ENCODE results near the gene MEAK7. TPM values are rescaled to one million over a fixed set of nuclear protein-coding genes. Genes with fewer than 3 reads are reported as not detected.
A peak's percentile ranks its signal among the peaks of the same experiment; 100 is the strongest.

MEAK7 gene
- total RNA-seq, 1 experiment from 2014 or later, result 21.5 TPM

- Histone ChIP-seq H3K23ac (ENCODE audit: insufficient read length, low read depth, low read length) (no peak overlapping the region), H3K4me2 (ENCODE audit: insufficient read depth, insufficient read length, low read length) (no peak overlapping the region), H3K4ac (ENCODE audit: low read depth, low read length) (no peak overlapping the region), H3K9me3 (ENCODE audit: control insufficient read depth, low read depth, low read length) (no peaks in the 10 kb centered on the region), H2AFZ (ENCODE audit: low read length) (no peak overlapping the region), H2BK120ac (ENCODE audit: low read depth, low read length, poor library complexity, severe bottlenecking) (no peak overlapping the region), H3K14ac (ENCODE audit: insufficient read depth, low read length) (no peak overlapping the region), H3K79me1 (ENCODE audit: insufficient read depth, low read depth, low read length, poor library complexity, severe bottlenecking) (no peaks in the 10 kb centered on the region), H3K23me2 (ENCODE audit: insufficient read length, low read depth, low read length, poor library complexity, severe bottlenecking) (peaks cover 4% of the 10 kb centered on the region), H3T11ph (ENCODE audit: low read length) (no peak overlapping the region), H3K79me2 (ENCODE audit: insufficient read depth, low read length) (no peaks in the 10 kb centered on the region), H3K27me3 (ENCODE audit: insufficient read depth, low read length) (no peaks in the 10 kb centered on the region), H3K27ac (ENCODE audit: insufficient read length, low read depth, low read length) (no peak overlapping the region), H3K18ac (ENCODE audit: insufficient read length, low read depth, low read length) (no peak overlapping the region), H2BK5ac (ENCODE audit: insufficient read length, low read length) (no peak overlapping the region), H3K9ac (ENCODE audit: extremely low read depth, insufficient read length, low read length) (no peak overlapping the region), H2AK5ac (ENCODE audit: insufficient read length, low read length) (no peak overlapping the region), H3K4me1 (ENCODE audit: insufficient read depth, low read length) (no peaks in the 10 kb centered on the region), H2BK15ac (ENCODE audit: low read depth, low read length) (no peak overlapping the region), H3K56ac (ENCODE audit: insufficient read length, low read depth, low read length) (no peak overlapping the region), H4K20me1 (ENCODE audit: control insufficient read depth, insufficient read depth, insufficient read length) (no peaks in the 10 kb centered on the region), H4K5ac (ENCODE audit: insufficient read length, low read depth, low read length) (no peak overlapping the region), H2BK20ac (ENCODE audit: low read depth, low read length, poor library complexity, severe bottlenecking) (no peak overlapping the region), H4K91ac (ENCODE audit: insufficient read length, low read depth, low read length) (no peak overlapping the region), H2BK12ac (ENCODE audit: insufficient read length, low read depth, low read length) (no peak overlapping the region), H4K8ac (replicated peaks; ENCODE audit: insufficient read length, low read depth, low read length) (no peak overlapping the region)
- WGBS (ENCODE audit: extremely low coverage, insufficient read length, low lambda C conversion rate), result no CpG with 5 or more reads among the region's 6 CpGs
- DNase-seq, result no peak
- Mint-ChIP-seq H3K4me1 (peaks cover 16 to 20% of the 10 kb centered on the region in 2 experiments), H3K27ac (no peak overlapping the region; a peak in 1 of 7 replicates), H3K27me3 (ENCODE audit: low read depth) (peaks cover 2% of the 10 kb centered on the region), H3K36me3 (ENCODE audit: insufficient read depth in 1 of 3, low read depth in 3 of 3) (peaks cover 3 to 19% (median 7%) of the 10 kb centered on the region in 3 experiments; a peak in 5 of 7 replicates), H3K4me3 (peak overlapping the region; percentile 19 to 46; a peak in 1 of 5 replicates), H3K9me3 (no peaks in the 10 kb centered on the region)
- no peak for TF ChIP-seq CTCF (conservative IDR thresholded peaks at IDR 0.05)
Measured at GRCh38 chr16:84502581-84502980, 1.9 kb downstream of the MEAK7 start.
